RPMI7951 (cell line): Measurements from ENCODE around the gene GPM6B. TPM values are rescaled to one million over a fixed set of nuclear protein-coding genes. Genes with fewer than 3 reads are reported as not detected.

Experiments
- DNase-seq: peaks from one replicate; pipeline ENCODE4 v3.0.0-alpha.2; 2012; ENCODE audit warnings: low read depth
- total RNA-seq: library from RNA; depleted of rRNA; stranded (reverse); fragments of >200 nt; shearing (Covaris generic); gene quantifications from 2 replicates; pipeline ENCODE4 v1.2.3, GENCODE V29; 2014

The GPM6B gene
- total RNA-seq, 1 experiment from 2014 or later, result 2.4 TPM

GRCh38 chrX:13768939-13769338 is 48.0 kb downstream of the GPM6B start:
- no peak for DNase-seq

GRCh38 chrX:13764765-13765164 is 52.1 kb downstream of the GPM6B start:
- DNase-seq, result no peak

GRCh38 chrX:13764281-13764680 is 52.6 kb downstream of the GPM6B start:
- no peak for DNase-seq

- DNase-seq, result no peak
Observed at GRCh38 chrX:13763489-13763888, 53.4 kb downstream of the GPM6B start.

GRCh38 chrX:13761606-13762414 is 55.1 kb downstream of the GPM6B start:
- DNase-seq, result no peak

- no peak for DNase-seq
Observed at GRCh38 chrX:13760426-13760825, 56.5 kb downstream of the GPM6B start.

- DNase-seq, result no peak
Observed at GRCh38 chrX:13759152-13759718, 57.7 kb downstream of the GPM6B start.

GRCh38 chrX:13756381-13756780 is 60.5 kb downstream of the GPM6B start:
- no peak for DNase-seq

- DNase-seq, result no peak
Observed at GRCh38 chrX:13755254-13755653, 61.6 kb downstream of the GPM6B start.

- DNase-seq, result no peak
Observed at GRCh38 chrX:13754765-13755164, 62.1 kb downstream of the GPM6B start.

- no peak for DNase-seq
Observed at GRCh38 chrX:13752646-13753045, 64.2 kb downstream of the GPM6B start.

- no peak for DNase-seq
Observed at GRCh38 chrX:13752141-13752540, 64.8 kb downstream of the GPM6B start.

- DNase-seq, result no peak
Observed at GRCh38 chrX:13750812-13751211, 66.1 kb downstream of the GPM6B start.

- DNase-seq, result peak; percentile 26
Observed at GRCh38 chrX:13750204-13750603, 66.7 kb downstream of the GPM6B start.

- no peak for DNase-seq
Observed at GRCh38 chrX:13748486-13748885, 68.4 kb downstream of the GPM6B start.

GRCh38 chrX:13747836-13748235 is 69.1 kb downstream of the GPM6B start:
- peak; percentile 59 for DNase-seq

GRCh38 chrX:13742397-13743176 is 74.3 kb downstream of the GPM6B start:
- no peak for DNase-seq

GRCh38 chrX:13741695-13742094 is 75.2 kb downstream of the GPM6B start:
- DNase-seq, result no peak

GRCh38 chrX:13734278-13735172 is 82.4 kb downstream of the GPM6B start, which contains the start of the genes OFD1 and TRAPPC2:
Gene OFD1 (plus strand): TSS chrX:13734748. CDS start chrX:13735072, 324 bp downstream.
Gene TRAPPC2 (minus strand): TSS chrX:13734620. CDS start chrX:13719963, 14,657 bp downstream.
- DNase-seq, result peak; percentile 95

GRCh38 chrX:13733506-13733905 is 83.4 kb downstream of the GPM6B start:
- peak; percentile 15 for DNase-seq
